PC-9 (cell line): Measurements from ENCODE around the gene TRIM45. TPM values are rescaled to one million over a fixed set of nuclear protein-coding genes. Genes with fewer than 3 reads are reported as not detected.

Experiments used
- BruUV-seq: library from RNA; stranded (reverse); fragments of 400-500 nt; replicated peaks from 2 replicates; lab custom pipeline; 2021; lab: Mats Ljungman, UMichigan
- CTCF ChIA-PET: fragments of 300-600 bp; sonication (Branson Sonifier 250); formaldehyde crosslinking; loops from one replicate; lab custom pipeline; 2022; ENCODE audit warnings: antibody characterized with exemption; lab: Charles Lee
- POLR2A ChIA-PET: fragments of 300-600 bp; sonication (Branson Sonifier 250); formaldehyde crosslinking; loops from one replicate; lab custom pipeline; 2022; ENCODE audit warnings: antibody characterized with exemption; ENCODE audit not compliant: unreplicated experiment; lab: Charles Lee
- DNase-seq, 2 experiments: peaks; one replicate each; pipeline versions ENCODE4 v3.0.0 to v3.0.0-alpha.2; 2015 to 2022; ENCODE audit warnings: mixed read lengths in 1 of 2
- H2AFZ ChIP-seq: fragments of 200-600 bp; sonication (generic); 2 replicates; pipeline ENCODE4 v1.8.1; 2017; ENCODE audit warnings: antibody characterized with exemption
- H3F3A ChIP-seq: fragments of 200-600 bp; sonication (generic); 2 replicates; pipeline ENCODE4 v1.8.1; 2017; ENCODE audit warnings: antibody characterized with exemption, mild to moderate bottlenecking, low read depth; ENCODE audit not compliant: insufficient read depth
- H3K27ac ChIP-seq: fragments of 200-600 bp; sonication (generic); 2 replicates; pipeline ENCODE4 v1.6.1; 2016; ENCODE audit warnings: mixed run types
- H3K27me3 ChIP-seq: fragments of 200-600 bp; sonication (generic); 2 replicates; pipeline ENCODE4 v1.6.1; 2016; ENCODE audit warnings: low read depth, mixed run types; ENCODE audit not compliant: insufficient read depth
- H3K36me3 ChIP-seq: fragments of 200-600 bp; sonication (generic); 2 replicates; pipeline ENCODE4 v1.6.1; 2016; ENCODE audit warnings: low read depth, mixed run types
- H3K4me1 ChIP-seq: fragments of 200-600 bp; sonication (generic); replicated peaks from 2 replicates; pipeline ENCODE4 v1.6.1; 2016; ENCODE audit warnings: mixed run types; ENCODE audit not compliant: insufficient read depth
- H3K4me2 ChIP-seq: fragments of 200-600 bp; sonication (generic); 2 replicates; pipeline ENCODE4 v1.6.1; 2017; ENCODE audit warnings: mixed run types
- H3K4me3 ChIP-seq: fragments of 200-600 bp; sonication (generic); 2 replicates; pipeline ENCODE4 v1.6.1; 2016; ENCODE audit warnings: mixed run types
- H3K79me2 ChIP-seq: fragments of 200-600 bp; sonication (generic); 2 replicates; pipeline ENCODE4 v1.6.1; 2017; ENCODE audit warnings: low read depth, mixed run types
- H3K9me2 ChIP-seq: fragments of 200-600 bp; sonication (generic); 2 replicates; pipeline ENCODE4 v1.8.1; 2017; ENCODE audit warnings: mild to moderate bottlenecking; ENCODE audit not compliant: insufficient read depth
- H3K9me3 ChIP-seq: fragments of 200-600 bp; sonication (generic); 2 replicates; pipeline ENCODE4 v1.8.1; 2016; ENCODE audit warnings: low read depth; ENCODE audit not compliant: insufficient read depth
- H4K20me1 ChIP-seq: fragments of 200-600 bp; sonication (generic); 2 replicates; pipeline ENCODE4 v1.8.1; 2017; ENCODE audit not compliant: insufficient read depth
- EZH2 ChIP-seq: fragments of 200-600 bp; sonication (generic); IDR thresholded peaks from 2 replicates; pipeline ENCODE4 v1.8.0; 2017; ENCODE audit warnings: antibody characterized with exemption, low read depth
- intact Hi-C: fragments of 100-400 bp; cut with micrococcal nuclease; formaldehyde crosslinking; loops from one replicate; pipeline ENCODE4 v1.10.0; 2022; ENCODE audit not compliant: unreplicated experiment
- total RNA-seq: library from RNA; stranded (reverse); gene quantifications from 2 replicates; pipeline ENCODE4 v1.2.3, GENCODE V29; 2021
- TF ChIP-seq, protein P1 (sequence below): fragments of 200-600 bp; sonication (generic); conservative IDR thresholded peaks from 2 replicates; pipeline ENCODE4 v1.6.1; 2017; ENCODE audit warnings: mixed run types, antibody characterized with exemption, mild to moderate bottlenecking, moderate library complexity

The TRIM45 gene
- total RNA-seq, 1 experiment from 2014 or later = 10.0 TPM

DNA sequence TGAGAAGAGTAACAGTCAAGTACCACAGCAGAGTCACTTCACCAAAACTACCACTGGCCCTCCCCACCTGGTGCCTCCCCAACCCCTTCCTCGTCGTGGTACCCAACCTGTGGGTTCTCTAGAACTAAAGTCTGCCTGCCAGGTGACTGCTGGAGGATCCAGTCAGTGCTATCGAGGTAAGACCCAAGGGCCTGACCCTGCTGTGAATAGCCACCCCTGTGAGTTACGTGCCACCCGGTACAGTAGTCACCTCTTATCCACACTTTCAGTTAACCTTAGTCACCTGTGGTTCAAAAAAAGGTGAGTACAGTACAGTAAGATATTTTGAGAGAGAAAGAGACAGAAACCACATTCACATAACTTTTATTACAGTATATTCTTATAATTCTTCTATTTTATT lies 44.9 kb downstream of the TRIM45 start:
- no peaks in the 10 kb centered on the region; the same call in 1 of the 2 replicates for H3K4me1 ChIP-seq
- no TSS peak for BruUV-seq
- ChIA-PET CTCF (no interaction called here), POLR2A (no interaction called here)
- no peaks in the 10 kb centered on the region for H3K79me2 ChIP-seq
- no peaks in the 10 kb centered on the region for H4K20me1 ChIP-seq
- H3K4me3 ChIP-seq = no peak overlapping the region
- H3K4me2 ChIP-seq = no peak overlapping the region
- DNase-seq = no peak
- H3K36me3 ChIP-seq = peaks cover 63% of the 10 kb centered on the region
- H3F3A ChIP-seq = peaks cover 7% of the 10 kb centered on the region; the same call in 1 of the 2 replicates
- intact Hi-C loops = no loop called here
- no peak overlapping the region for H2AFZ ChIP-seq
- no peaks in the 10 kb centered on the region for H3K9me3 ChIP-seq
- H3K27me3 ChIP-seq = no peaks in the 10 kb centered on the region
- no peaks in the 10 kb centered on the region for H3K9me2 ChIP-seq
- peak overlapping the region; percentile 50 for H3K27ac ChIP-seq
- no peak for TF ChIP-seq EZH2
- TF ChIP-seq, protein P1, sequence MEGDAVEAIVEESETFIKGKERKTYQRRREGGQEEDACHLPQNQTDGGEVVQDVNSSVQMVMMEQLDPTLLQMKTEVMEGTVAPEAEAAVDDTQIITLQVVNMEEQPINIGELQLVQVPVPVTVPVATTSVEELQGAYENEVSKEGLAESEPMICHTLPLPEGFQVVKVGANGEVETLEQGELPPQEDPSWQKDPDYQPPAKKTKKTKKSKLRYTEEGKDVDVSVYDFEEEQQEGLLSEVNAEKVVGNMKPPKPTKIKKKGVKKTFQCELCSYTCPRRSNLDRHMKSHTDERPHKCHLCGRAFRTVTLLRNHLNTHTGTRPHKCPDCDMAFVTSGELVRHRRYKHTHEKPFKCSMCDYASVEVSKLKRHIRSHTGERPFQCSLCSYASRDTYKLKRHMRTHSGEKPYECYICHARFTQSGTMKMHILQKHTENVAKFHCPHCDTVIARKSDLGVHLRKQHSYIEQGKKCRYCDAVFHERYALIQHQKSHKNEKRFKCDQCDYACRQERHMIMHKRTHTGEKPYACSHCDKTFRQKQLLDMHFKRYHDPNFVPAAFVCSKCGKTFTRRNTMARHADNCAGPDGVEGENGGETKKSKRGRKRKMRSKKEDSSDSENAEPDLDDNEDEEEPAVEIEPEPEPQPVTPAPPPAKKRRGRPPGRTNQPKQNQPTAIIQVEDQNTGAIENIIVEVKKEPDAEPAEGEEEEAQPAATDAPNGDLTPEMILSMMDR = no peak

DNA sequence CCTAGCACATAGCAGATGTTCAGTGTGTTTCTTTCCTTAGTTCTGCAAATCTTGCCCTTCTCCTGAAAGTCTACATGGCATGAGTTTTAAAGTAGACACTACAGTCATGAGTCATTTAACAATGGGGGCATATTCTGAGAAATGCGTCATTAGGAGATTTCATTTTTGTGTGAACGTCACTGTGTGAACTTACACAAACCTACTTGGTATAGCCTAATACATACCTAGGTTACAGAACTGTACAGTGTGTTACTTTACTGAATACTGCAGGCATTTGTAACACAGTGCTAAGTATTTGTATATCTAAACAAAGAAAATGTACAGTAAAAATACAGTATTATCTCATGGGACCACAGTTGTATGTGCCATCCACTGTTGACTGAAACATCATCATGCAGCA lies 51.4 kb downstream of the TRIM45 start:
- no peak for DNase-seq
- ChIA-PET CTCF (no interaction called here), POLR2A (interaction anchor here (0.6 kb wide), 2 partner anchors 319 to 807 kb away, joined by 8 to 10 read pairs; no protein-coding TSS in a partner anchor)
- BruUV-seq = no TSS peak
- TF ChIP-seq, protein P1 = no peak
- TF ChIP-seq EZH2 = no peak
- Histone ChIP-seq H3K9me3 (no peaks in the 10 kb centered on the region), H3K4me3 (no peak overlapping the region), H2AFZ (no peak overlapping the region), H3K36me3 (peaks cover 8% of the 10 kb centered on the region), H3K79me2 (peaks cover 20% of the 10 kb centered on the region; the same call in 1 of the 2 replicates), H3K4me2 (no peak overlapping the region), H4K20me1 (no peaks in the 10 kb centered on the region), H3K27ac (no peak overlapping the region), H3K4me1 (no peaks in the 10 kb centered on the region), H3K9me2 (no peaks in the 10 kb centered on the region), H3K27me3 (no peaks in the 10 kb centered on the region), H3F3A (peaks cover 4% of the 10 kb centered on the region; the same call in 1 of the 2 replicates)
- intact Hi-C loops = no loop called here

DNA sequence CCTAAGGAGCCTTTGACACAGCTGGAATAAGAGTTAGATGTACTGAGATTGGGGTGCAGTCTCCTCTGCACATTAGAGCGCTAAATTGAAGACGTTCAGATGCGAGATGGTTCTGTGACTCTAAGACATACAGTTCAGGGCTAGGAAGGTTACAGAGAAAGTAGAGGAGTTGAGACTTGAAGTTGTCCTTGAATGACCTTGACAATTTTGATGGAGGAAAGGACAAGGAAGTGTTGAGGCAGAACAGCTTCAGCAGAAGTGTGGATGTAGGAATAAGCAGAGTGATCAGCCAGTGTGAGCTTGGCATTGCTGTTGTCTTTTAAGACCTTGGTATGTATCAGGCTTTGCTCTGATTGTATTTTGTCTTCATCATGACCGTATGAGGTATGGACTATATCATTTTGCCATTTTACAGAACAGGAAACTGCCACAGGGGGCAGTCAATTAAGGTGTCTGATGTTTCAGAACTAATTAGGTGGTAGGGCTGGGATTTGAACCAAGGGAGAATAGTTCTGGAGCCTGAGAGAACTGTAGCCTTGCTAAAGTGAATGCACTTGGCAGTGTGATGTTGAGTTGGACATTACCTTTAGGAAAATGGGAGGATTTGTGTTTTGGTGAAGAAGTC lies 52.2 kb downstream of the TRIM45 start:
- Histone ChIP-seq H3K27me3 (no peaks in the 10 kb centered on the region), H2AFZ (no peak overlapping the region), H3F3A (peaks cover 4% of the 10 kb centered on the region; the same call in 1 of the 2 replicates), H3K4me1 (no peaks in the 10 kb centered on the region), H3K36me3 (peaks cover 6% of the 10 kb centered on the region; the same call in 1 of the 2 replicates), H3K79me2 (peaks cover 20% of the 10 kb centered on the region; the same call in 1 of the 2 replicates), H3K27ac (no peak overlapping the region), H3K9me3 (no peaks in the 10 kb centered on the region), H3K9me2 (no peaks in the 10 kb centered on the region), H3K4me3 (no peak overlapping the region), H4K20me1 (no peaks in the 10 kb centered on the region), H3K4me2 (no peak overlapping the region)
- intact Hi-C loops = loop anchor here (2.0 to 5.0 kb wide), 3 partner anchors 51 to 688 kb away; partner anchors contain the start of gene TRIM45
- DNase-seq = no peak
- CTCF ChIA-PET = no interaction called here
- TF ChIP-seq EZH2 = no peak
- TF ChIP-seq, protein P1 = no peak
- POLR2A ChIA-PET = interaction anchor here (0.6 kb wide), 1 partner anchor 42 kb away, joined by 6 read pairs; no protein-coding TSS in a partner anchor
- BruUV-seq = no TSS peak
